ENCODE results near the gene ITGA1. TPM values are rescaled to one million over a fixed set of nuclear protein-coding genes. Genes with fewer than 3 reads are reported as not detected.

ITGA1 gene
- total and polyA plus RNA-seq, 4 donors = 24.2 to 187 (median 48.5) TPM

DNA sequence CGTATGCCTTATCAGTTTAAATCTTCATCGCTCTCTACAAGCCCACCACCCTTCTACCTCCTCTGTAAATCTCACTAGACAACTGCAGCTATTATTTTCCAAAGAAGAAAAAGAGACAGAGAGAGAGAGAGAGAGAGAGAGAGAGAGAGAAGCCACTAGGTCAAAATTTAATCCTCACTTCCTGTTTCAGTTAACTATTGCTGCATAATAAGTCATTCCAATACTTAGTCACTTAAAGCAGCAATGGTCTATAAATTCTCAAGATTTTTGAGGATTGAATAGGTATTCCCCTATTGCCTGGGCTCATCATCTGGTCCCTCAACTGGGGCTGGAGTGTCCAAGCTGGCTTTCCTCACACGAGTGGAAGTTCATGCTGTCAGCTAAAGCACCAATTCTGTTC is 68.8 kb downstream of the ITGA1 start:
- H3K27me3 ChIP-seq (ENCODE audit: control insufficient read depth in 4 of 4, insufficient read depth in 4 of 4, low read length in 3 of 4) = no peaks in the 10 kb centered on the region
- H3K4me3 ChIP-seq (ENCODE audit: low read depth in 1 of 3, low read length in 3 of 3) = no peak overlapping the region
- WGBS = 89% methylated on average over 3 of the region's 3 CpGs
- no peaks in the 10 kb centered on the region for H3K4me1 ChIP-seq (ENCODE audit: control insufficient read depth in 4 of 4, insufficient read depth in 4 of 4, low read length in 3 of 4)
- H3K36me3 ChIP-seq (ENCODE audit: control insufficient read depth in 4 of 4, insufficient read depth in 3 of 4, low read depth in 1 of 4, low read length in 3 of 4) = peaks cover 2 to 8% (median 3%) of the 10 kb centered on the region in 4 donors
- H3K9me3 ChIP-seq (ENCODE audit: control insufficient read depth in 4 of 4, low read length in 3 of 4) = no peaks in the 10 kb centered on the region
- no peak for TF ChIP-seq HNF4A (conservative IDR thresholded peaks at IDR 0.05)
- TF ChIP-seq TAF1 (conservative IDR thresholded peaks at IDR 0.05) = no peak
- TF ChIP-seq FOXA2 (IDR thresholded peaks at IDR 0.05) = no peak
- no peak for TF ChIP-seq SP1 (IDR thresholded peaks at IDR 0.05)
- TF ChIP-seq JUND (IDR thresholded peaks at IDR 0.05) = no peak
- no peak for TF ChIP-seq FOXA1 (IDR thresholded peaks at IDR 0.05)
- TF ChIP-seq NR2F2 (IDR thresholded peaks at IDR 0.05) = no peak
- TF ChIP-seq RAD21 (IDR thresholded peaks at IDR 0.05) = no peak
- TF ChIP-seq RXRA (IDR thresholded peaks at IDR 0.05) = no peak
- no peak for DNase-seq (ENCODE audit: low spot score)
- H3K27ac ChIP-seq (ENCODE audit: low read depth in 1 of 2, low read length in 2 of 2) = peak overlapping the region in 1 of 2 donors; percentile 11
- H3K9ac ChIP-seq (ENCODE audit: low read depth in 1 of 2, low read length in 2 of 2) = no peak overlapping the region

DNA sequence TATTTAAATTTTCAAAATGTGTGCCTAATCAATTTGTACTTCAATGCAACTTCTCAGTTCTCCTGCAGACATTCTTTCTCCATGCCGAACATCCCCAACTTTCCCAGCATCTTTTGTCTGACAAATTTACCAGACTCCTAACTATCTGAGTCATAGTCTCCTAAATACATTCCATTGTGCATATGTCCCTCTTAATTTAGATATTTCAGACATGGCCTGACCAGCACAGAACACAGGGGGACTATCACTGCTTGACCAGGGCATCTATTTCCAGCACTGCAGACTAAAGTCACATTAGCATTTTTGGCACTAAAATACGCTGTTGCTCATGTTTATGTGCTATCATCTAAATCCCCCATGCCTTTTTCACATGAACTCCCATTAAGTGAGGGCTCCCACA is 71.9 kb downstream of the ITGA1 start:
- no peak for DNase-seq (ENCODE audit: low spot score)
- peaks cover 2 to 6% (median 4%) of the 10 kb centered on the region in 4 donors for H3K36me3 ChIP-seq (ENCODE audit: control insufficient read depth in 4 of 4, insufficient read depth in 3 of 4, low read depth in 1 of 4, low read length in 3 of 4)
- H3K27ac ChIP-seq (ENCODE audit: low read depth in 1 of 2, low read length in 2 of 2) = no peak overlapping the region
- no peak overlapping the region for H3K9ac ChIP-seq (ENCODE audit: low read depth in 1 of 2, low read length in 2 of 2)
- no peaks in the 10 kb centered on the region for H3K27me3 ChIP-seq (ENCODE audit: control insufficient read depth in 4 of 4, insufficient read depth in 4 of 4, low read length in 3 of 4)
- no peaks in the 10 kb centered on the region for H3K9me3 ChIP-seq (ENCODE audit: control insufficient read depth in 4 of 4, low read length in 3 of 4)
- WGBS = 86% methylated on average over 2 of the region's 2 CpGs
- no peaks in the 10 kb centered on the region for H3K4me1 ChIP-seq (ENCODE audit: control insufficient read depth in 4 of 4, insufficient read depth in 4 of 4, low read length in 3 of 4)
- peak; percentile 16 to 42 for TF ChIP-seq RXRA (IDR thresholded peaks at IDR 0.05)
- TF ChIP-seq RAD21 (IDR thresholded peaks at IDR 0.05) = peak in 1 of 2 donors; percentile 24
- no peak for TF ChIP-seq FOXA1 (IDR thresholded peaks at IDR 0.05)
- no peak for TF ChIP-seq SP1 (IDR thresholded peaks at IDR 0.05)
- TF ChIP-seq JUND (IDR thresholded peaks at IDR 0.05) = peak; percentile 34 to 55
- no peak for TF ChIP-seq FOXA2 (IDR thresholded peaks at IDR 0.05)
- peak; percentile 30 for TF ChIP-seq NR2F2 (IDR thresholded peaks at IDR 0.05)
- no peak overlapping the region for H3K4me3 ChIP-seq (ENCODE audit: low read depth in 1 of 3, low read length in 3 of 3)

DNA sequence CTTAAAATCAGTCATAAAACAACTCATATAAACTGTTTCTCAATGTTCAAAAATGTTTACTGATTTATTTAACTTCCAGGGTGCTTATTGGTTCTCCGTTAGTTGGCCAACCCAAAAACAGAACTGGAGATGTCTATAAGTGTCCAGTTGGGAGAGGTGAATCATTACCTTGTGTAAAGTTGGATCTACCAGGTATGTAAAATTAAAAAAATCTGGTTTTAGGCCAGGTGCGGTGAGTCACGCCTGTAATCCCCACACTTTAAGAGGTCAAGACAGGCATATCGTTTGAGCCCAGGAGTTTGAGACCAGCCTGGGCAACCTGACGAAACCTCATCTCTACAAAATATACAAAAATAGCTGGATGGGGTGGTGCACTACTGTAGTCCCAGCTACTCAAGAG is 73.7 kb downstream of the ITGA1 start:
- DNase-seq (ENCODE audit: low spot score) = no peak
- Histone ChIP-seq H3K4me3 (ENCODE audit: low read depth in 1 of 3, low read length in 3 of 3) (no peak overlapping the region), H3K36me3 (ENCODE audit: control insufficient read depth in 4 of 4, insufficient read depth in 3 of 4, low read depth in 1 of 4, low read length in 3 of 4) (peaks cover 2 to 11% (median 4%) of the 10 kb centered on the region in 4 donors), H3K4me1 (ENCODE audit: control insufficient read depth in 4 of 4, insufficient read depth in 4 of 4, low read length in 3 of 4) (no peaks in the 10 kb centered on the region), H3K27me3 (ENCODE audit: control insufficient read depth in 4 of 4, insufficient read depth in 4 of 4, low read length in 3 of 4) (no peaks in the 10 kb centered on the region), H3K9me3 (ENCODE audit: control insufficient read depth in 4 of 4, low read length in 3 of 4) (no peaks in the 10 kb centered on the region), H3K9ac (ENCODE audit: low read depth in 1 of 2, low read length in 2 of 2) (no peak overlapping the region), H3K27ac (ENCODE audit: low read depth in 1 of 2, low read length in 2 of 2) (no peak overlapping the region)
- 97% methylated on average over 5 of the region's 5 CpGs for WGBS
- TF ChIP-seq HNF4G (IDR thresholded peaks at IDR 0.05) (no peak), FOXA1 (IDR thresholded peaks at IDR 0.05) (no peak), GABPA (IDR thresholded peaks at IDR 0.05 in 1 of 2, conservative IDR thresholded peaks at IDR 0.05 in 1 of 2) (no peak), ATF3 (IDR thresholded peaks at IDR 0.05) (no peak), RAD21 (IDR thresholded peaks at IDR 0.05) (no peak), YY1 (IDR thresholded peaks at IDR 0.05) (no peak), SP1 (IDR thresholded peaks at IDR 0.05) (no peak), RXRA (IDR thresholded peaks at IDR 0.05) (no peak), FOXA2 (IDR thresholded peaks at IDR 0.05) (no peak), REST (IDR thresholded peaks at IDR 0.05) (no peak), EGR1 (IDR thresholded peaks at IDR 0.05; ENCODE audit: low read depth in 2 of 2) (no peak), HNF4A (conservative IDR thresholded peaks at IDR 0.05) (no peak), JUND (IDR thresholded peaks at IDR 0.05) (no peak), TAF1 (conservative IDR thresholded peaks at IDR 0.05) (no peak), NR2F2 (IDR thresholded peaks at IDR 0.05) (no peak)
- TF ChIP-seq, protein P1, sequence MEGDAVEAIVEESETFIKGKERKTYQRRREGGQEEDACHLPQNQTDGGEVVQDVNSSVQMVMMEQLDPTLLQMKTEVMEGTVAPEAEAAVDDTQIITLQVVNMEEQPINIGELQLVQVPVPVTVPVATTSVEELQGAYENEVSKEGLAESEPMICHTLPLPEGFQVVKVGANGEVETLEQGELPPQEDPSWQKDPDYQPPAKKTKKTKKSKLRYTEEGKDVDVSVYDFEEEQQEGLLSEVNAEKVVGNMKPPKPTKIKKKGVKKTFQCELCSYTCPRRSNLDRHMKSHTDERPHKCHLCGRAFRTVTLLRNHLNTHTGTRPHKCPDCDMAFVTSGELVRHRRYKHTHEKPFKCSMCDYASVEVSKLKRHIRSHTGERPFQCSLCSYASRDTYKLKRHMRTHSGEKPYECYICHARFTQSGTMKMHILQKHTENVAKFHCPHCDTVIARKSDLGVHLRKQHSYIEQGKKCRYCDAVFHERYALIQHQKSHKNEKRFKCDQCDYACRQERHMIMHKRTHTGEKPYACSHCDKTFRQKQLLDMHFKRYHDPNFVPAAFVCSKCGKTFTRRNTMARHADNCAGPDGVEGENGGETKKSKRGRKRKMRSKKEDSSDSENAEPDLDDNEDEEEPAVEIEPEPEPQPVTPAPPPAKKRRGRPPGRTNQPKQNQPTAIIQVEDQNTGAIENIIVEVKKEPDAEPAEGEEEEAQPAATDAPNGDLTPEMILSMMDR (IDR thresholded peaks at IDR 0.05; ENCODE audit: low read depth, low read length, missing input control) = no peak
- TF ChIP-seq, protein P2, sequence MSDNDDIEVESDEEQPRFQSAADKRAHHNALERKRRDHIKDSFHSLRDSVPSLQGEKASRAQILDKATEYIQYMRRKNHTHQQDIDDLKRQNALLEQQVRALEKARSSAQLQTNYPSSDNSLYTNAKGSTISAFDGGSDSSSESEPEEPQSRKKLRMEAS (IDR thresholded peaks at IDR 0.05) = no peak
- TF ChIP-seq, protein P3, sequence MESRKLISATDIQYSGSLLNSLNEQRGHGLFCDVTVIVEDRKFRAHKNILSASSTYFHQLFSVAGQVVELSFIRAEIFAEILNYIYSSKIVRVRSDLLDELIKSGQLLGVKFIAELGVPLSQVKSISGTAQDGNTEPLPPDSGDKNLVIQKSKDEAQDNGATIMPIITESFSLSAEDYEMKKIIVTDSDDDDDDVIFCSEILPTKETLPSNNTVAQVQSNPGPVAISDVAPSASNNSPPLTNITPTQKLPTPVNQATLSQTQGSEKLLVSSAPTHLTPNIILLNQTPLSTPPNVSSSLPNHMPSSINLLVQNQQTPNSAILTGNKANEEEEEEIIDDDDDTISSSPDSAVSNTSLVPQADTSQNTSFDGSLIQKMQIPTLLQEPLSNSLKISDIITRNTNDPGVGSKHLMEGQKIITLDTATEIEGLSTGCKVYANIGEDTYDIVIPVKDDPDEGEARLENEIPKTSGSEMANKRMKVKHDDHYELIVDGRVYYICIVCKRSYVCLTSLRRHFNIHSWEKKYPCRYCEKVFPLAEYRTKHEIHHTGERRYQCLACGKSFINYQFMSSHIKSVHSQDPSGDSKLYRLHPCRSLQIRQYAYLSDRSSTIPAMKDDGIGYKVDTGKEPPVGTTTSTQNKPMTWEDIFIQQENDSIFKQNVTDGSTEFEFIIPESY (IDR thresholded peaks at IDR 0.05) = no peak

Measured in liver (tissue), 9 donors.